NK-92 treated with Interleukin-12 subunit alpha and Interleukin-12 subunit beta, amount 100 ng/mL, for 24 hours (cell line): ENCODE measurements around the gene SAMM50.

Source experiments
- DNase-seq: peaks from one replicate; lab custom pipeline; 2025; lab: John Stamatoyannopoulos, UW

SAMM50 gene

DNA sequence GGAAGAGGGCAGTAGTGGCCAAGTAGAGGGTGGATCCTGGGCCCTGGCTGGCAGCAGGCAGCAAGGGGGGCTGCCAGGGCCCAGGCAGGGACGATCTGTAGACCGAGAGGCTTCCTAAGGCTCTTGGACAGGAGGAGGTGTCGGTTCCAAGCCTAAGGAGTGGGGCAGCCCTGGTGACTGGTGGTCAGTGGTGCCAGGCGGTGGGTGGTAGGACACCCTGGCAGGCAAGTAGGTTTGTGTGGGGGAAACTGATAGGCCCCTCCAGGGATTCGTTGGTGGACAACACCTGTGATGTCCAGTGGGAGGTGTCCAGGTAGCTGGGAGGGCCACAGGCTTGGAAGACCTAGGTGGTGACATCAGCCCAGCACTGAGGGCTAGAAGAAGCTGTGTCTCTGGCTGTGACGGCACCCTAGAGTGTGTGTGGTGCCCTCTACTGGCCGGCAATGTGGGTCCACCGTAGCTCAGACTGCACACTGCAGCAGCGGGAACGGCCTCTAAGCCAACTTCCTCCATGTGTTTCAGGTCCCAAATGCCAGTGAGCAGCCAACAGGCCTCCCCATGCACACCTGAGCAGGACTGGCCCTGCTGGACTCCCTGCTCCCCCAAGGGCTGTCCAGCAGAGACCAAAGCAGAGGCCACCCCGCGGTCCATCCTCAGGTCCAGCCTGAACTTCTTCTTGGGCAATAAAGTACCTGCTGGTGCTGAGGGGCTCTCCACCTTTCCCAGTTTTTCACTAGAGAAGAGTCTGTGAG lies 9.4 kb upstream of the SAMM50 start:
- no peak for DNase-seq

DNA sequence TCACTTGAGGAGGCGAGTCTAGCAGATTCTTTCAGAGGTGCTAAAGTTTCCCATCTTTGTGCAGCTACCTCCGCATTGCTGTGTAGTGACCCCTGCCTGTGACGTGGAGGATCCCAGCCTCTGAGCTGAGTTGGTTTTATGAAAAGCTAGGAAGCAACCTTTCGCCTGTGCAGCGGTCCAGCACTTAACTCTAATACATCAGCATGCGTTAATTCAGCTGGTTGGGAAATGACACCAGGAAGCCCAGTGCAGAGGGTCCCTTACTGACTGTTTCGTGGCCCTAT lies 8.9 kb upstream of the SAMM50 start:
- no peak for DNase-seq

DNA sequence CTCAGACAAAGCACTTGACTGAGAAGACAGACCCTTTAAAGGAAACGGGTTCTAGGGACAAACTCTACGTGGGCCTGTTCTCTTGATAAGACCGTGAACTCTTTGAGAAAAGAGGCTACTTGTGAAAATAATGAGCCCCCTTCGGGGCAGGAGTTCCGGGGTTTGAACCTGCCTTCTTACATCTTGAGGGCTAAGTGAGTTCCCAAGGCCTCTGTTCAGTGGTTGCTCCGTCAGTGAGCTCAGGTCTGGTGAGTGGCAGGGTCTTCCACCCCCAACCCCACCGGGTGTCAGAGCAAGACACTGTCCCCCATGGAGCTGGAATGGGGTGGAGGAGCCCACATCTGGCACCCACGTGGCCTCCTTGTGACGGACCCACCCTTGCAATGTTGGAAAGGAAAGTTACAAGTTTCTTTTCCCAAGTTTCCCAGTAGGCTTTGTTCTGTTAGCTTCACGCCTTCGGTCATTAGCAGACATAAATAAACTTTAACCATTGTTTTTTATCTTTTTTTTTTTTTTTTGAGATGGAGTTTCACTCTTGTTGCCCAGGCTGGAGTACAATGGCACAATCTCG lies 6.3 kb upstream of the SAMM50 start:
- DNase-seq = no peak

DNA sequence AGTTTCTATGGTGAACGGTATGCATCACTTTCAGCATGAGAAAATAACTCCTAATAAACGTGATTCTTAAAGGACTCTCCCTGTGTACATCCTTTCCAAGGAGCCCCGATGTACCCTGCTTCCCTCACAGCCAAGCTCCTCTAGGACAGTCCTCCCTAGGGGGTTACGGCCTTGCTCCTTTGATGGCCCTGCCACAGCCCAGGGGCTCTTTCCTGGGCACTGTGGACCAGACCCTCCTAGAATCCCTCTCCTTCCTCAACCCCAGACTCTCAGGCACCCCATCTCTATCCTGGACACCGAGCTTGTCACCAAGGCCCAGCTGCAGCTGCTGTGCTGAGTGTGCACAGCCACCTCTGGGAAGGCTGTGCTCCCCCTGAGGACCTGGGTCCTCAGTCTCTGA lies 3.9 kb upstream of the SAMM50 start:
- DNase-seq = no peak

DNA sequence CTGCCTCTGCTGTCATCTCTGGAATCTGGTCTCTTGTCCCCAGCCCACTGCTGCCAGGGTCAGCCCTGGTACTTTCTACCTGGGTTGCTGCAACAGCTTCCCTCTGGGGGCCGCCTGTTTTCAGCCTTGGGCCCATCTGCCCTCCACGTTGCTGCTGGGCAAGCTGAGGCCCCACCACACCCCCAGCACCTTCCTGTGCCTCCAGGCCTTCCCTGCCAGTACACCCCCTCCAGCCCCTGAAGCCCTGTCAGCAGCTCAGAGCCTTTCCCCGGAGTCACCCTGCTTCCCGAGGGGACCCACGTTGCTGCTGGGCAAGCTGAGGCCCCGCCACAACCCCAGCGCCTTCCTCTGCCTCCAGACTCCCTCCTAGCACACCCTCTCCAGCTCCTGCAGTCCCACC lies 3.3 kb upstream of the SAMM50 start:
- no peak for DNase-seq

DNA sequence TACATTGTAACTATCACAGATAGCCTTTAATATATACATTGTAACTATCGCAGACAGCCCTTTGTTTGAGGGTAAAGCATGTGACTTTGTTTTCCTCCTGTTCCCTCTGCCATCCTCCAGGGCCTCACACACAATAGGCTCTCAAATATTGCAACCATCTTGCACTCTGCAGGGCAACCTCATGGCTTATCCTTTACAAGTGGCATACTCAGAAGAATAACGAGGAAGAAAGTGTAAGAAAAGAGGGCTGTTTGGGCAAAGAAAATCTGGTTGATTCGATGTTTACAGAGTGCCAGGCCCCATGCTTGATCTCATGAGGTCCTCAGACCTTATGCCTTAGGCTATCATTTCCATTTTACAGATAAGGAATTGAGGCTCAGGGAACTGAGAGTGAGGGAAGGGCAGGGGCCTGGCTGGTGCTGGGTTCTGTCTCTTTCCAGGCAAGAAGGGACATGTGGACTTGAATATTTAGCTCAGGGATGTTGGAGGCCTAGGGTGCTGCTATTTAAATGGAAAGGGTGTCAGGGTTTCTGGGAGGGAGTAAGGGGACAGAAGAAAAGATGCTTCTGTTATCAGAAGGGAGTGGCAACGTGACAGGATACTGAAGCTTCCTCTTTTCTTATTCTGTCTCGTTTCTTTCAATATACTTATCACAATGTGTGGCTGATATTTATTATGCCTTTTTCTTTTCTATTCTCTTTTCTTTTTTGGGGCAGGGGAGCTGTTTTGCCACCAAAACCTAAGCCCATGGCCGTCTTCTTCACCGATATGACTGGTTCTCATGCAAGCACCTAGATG lies 1.1 kb upstream of the SAMM50 start:
- DNase-seq = no peak

DNA sequence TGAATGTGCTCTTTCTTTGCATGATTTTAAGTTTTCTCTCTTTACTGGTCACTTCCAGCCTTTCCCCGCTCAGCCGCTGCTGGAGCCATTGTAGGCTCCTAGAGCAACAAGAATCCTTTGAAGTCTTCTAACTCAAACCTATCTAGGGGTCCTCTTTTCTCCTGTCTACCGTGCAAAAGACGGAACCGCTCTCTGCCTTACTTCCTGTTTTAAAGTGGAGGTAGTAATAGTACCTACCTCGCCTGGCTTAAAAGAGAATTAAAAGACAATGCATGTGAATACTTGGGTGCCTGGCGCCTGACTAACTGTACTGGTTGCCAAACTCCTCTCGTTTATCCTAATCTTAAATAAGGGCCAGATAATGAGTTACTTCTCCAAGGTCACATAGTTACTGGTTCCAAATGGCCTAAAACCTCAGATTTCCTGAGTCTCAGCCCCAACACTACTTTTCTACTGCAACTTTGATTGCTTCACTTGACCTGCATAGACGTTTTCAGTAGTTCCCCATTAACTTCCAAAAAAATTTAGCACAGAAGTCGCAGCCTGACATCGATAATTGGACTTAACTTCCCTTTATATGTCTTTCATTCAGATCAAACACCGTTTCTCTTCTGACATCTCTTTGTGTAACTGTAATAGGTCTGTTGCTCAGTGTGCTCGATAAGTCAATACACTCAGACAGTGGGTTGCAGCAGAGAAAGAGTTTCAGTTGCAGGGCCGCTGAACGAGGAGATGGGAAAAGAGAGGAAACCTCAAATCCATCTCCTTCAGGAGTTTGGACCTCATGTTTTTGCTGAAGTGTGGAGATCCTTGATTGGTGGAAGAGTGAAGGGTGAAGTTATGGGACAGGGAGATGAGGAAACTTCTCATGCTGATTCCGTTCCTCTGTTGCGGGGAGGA lies 891 bp downstream of the SAMM50 start:
- no peak for DNase-seq

DNA sequence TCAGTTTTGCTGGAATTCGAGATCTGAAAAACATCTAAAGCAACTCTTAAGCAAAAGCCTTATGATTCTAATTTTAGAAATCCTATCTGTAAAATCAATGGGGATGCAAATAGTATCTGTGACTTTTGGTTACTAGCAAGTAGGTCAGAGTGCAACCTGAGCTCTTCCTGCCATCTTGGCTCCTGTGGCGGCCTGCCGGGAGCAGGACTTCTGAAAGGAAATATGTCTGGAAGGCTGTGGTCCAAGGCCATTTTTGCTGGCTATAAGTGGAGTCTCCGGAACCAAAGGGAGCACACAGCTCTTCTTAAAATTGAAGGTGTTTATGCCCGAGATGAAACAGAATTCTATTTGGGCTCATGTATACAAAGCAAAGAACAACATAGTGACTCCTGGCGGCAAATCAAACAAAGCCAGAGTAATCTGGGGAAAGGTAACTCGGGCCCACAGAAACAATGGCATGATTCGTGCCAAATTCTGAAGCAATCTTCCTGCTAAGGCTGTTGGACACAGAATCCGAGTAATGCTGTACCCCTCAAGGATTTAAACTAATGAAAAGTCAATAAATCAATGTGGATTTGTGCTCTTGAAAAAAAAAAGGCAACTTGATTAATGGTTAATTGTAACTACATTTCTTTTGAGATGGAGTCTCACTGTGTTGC lies 1.7 kb downstream of the SAMM50 start:
- no peak for DNase-seq

DNA sequence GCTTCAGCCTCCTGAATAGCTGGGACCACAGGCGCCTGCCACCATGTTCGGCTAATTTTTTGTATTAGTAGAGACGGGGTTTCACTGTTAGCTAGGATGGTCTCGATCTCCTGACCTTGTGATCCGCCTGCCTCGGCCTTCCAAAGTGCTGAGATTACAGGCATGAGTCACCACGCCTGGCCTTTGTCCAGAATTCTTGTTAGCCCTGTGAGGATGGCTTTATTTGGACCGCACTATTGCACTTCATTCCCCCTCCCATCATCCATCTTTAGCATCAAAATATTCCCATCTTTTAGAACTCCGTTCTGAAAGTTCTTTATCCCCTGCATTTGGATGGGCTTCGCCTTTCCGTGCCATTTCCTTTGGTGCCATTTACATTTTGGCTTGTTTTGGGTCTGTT lies 2.6 kb downstream of the SAMM50 start:
- no peak for DNase-seq

DNA sequence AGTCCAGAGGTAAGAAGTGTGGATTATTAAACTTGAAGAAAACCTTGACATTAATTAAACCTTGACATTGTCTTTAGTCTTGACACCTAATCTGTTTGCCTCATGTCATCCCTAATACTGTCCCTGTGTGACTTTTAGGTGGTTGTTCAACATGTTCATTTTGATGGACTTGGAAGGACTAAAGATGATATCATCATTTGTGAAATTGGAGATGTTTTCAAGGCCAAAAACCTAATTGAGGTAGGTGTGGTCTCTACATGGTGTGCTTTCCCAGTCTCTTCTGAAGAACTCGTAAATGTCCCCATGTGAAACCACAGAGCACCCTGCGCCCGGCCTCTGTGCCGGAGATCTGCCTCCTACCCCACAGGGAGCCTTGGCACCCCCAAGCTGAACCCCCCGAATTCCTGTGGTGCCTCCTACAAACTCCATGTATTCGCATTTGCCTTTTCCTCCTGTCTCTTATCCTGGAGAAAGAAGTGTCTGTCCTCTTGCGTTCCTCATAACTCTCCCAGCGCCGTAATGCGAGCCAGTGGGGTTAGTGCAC lies 9.1 kb downstream of the SAMM50 start:
- DNase-seq = no peak

DNA sequence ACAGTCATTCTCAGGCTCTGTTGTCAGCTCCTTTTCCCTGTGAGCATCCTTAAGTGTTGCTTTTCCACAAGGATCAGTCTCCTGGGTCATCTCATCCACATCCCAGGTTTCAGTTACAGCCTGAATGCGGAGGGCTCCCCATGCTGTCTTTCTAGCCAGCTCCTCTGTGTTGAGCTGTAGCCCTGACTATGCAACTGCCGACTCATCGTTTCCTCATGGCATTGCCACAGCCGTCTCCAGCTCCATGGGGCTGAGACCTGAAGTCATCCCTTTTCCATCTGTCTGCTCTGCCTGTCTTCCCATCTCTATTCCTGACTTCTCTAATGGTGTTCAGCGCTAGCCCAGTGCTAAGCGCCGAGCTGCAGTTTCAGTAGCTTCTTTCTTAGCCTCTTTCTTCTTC lies 11.8 kb downstream of the SAMM50 start:
- no peak for DNase-seq

DNA sequence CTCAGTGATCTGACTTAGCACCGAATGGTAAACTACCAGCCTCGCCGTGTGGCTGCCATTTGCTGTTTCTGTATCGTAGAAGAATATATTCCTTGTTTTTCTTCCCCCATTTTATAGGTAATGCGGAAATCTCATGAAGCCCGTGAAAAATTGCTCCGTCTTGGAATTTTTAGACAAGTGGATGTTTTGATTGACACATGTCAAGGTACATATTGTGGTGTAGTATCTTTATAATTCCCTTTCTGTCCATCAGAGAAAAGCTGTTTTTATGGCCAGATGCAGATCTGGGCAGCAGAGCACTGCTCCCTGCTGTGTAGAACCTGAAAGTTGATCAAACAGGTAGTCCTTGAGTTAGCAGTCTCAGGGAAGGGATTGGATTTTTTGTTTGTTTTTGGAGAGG lies 13.4 kb downstream of the SAMM50 start:
- DNase-seq = no peak

DNA sequence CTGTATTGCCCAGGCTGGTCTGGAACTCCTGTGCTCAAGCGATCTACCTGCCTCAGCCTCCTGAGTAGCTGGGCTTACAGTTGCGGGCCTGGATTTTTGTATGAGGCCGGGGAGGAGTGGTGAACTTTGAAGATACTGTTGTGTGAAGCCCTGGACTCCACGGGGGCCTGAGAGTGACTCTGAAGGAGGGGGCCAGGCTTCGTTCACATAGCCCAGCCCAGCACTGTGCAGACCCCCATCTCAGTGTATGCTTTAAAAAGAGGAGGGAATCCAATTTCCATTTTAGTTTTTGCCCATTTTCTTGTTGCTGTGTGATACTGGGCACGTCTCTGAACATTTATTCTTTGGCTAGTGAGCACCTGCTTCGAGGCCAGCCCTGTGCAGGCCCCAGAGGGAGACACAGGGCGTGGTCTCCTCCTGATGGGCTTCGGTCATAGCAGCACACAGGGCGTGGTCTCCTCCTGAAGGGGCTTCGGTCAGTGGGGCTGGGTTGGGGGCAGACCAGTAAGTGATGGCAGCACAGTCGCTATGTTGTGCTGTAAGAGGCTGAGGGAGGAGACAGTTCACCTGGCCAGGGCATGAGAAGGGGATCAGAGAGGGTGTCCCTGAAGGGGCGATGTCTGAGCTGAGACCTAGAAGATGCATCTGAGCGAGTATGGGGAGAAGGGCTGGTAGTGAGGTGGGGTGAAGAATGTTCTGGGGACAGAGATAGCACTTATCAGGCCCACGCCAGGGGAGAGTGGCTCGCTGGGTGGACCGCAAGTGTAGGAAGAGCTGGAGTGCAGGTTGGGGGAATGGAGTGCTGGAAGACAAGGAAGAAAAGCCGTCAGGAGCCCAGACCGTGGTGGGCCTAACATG lies 14.0 kb downstream of the SAMM50 start:
- DNase-seq = no peak

DNA sequence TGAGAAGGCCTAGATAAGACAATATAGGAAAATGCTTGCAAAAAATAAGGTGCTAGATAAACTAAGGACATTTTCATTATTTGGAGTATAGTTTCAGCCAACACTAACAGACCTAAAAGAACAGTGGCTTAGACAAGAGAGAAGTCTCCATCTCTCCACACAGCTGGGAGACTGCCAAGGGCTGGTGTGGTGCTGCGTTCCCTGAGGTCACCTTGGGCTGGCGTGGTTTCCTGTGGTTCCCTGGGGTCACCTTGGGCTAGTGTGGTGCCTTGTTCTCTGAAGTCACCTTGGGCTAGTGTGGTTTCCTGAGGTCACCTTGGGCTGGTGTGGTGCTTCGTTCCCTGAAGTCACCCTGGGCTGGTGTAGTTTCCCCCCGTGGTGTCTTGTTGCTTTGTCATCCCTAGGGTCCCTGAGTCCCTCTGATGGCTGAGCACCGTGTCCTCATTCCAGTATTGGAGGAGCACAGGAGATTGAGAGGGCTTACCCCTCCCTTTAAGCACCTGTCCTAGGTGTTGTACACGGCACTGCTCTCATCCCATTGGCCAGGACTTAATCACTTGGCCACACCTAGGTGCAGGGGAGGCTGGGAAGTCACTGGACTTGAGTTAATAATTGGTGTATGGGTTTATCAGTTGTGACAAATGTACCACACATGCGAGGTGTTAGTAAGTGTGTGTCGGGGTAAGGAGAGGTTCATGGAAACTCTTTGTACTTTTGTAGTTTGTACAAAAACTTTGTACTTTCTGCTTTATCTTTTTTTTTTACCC lies 14.9 kb downstream of the SAMM50 start:
- no peak for DNase-seq

DNA sequence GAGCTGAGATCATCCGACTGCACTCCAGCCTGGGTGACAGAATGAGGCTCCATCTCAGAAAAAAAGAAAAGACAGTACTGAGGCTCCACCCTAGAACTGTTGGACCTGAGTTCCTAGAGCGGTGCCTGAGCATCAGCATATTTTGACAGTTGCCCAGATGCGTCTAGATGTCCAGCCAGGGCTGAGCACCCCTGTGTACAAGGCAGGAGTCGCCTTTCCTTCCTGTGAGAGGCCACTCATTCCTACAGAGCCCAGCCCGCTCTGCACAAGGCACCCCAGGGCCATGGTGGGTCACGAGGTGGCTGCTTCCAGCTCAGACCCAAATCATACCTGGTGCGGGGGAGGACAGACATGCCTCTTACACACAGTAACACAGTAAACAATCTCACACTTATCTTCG lies 15.9 kb downstream of the SAMM50 start:
- no peak for DNase-seq

DNA sequence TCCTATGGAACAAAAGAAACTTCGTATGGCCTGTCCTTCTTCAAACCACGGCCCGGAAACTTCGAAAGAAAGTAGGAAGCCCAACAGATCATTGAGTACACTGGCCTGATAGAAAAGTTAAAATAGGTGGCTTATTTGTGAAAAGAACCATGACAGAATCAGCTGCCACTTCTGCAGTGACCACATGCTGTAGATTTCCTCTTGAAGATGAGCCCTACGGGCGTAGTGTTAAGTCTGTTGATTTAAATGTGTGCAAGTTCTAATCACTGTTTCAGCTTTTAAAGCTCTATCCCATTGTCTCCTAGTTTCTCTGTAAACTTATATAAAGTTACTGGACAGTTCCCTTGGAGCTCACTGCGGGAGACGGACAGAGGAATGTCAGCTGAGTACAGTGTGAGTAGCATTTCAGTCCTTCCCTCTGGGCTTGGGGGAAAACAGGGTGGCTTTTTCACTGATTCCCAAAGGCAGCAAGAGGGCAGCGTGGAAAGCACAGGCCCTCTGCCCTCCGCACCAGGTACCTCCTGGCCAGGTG lies 17.8 kb downstream of the SAMM50 start:
- no peak for DNase-seq

DNA sequence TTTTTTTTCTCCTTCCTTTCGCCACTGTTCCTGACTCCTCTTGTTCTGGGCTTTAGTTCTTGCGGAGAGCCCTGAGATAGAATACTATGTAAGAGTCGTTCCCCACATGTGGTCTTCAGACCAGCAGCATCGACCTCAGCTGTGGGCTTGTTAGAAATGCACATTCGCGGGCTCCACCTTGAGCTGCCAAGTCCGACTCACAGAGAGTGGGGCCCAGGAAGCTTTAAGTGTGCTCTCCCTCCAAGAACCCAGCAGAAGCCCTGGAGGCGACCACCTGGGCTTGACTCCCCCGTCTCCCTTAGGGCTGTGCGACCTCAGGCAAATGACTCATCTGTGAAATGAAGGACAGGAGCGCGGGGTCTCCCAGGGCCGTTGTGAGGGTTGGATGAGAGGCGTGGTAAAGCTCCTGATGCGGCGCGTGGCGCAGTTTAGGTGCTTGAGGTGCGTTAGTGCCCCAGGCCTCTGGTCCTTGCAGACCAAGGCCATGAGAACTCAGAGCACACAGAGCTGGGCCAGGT lies 18.8 kb downstream of the SAMM50 start:
- DNase-seq = no peak

DNA sequence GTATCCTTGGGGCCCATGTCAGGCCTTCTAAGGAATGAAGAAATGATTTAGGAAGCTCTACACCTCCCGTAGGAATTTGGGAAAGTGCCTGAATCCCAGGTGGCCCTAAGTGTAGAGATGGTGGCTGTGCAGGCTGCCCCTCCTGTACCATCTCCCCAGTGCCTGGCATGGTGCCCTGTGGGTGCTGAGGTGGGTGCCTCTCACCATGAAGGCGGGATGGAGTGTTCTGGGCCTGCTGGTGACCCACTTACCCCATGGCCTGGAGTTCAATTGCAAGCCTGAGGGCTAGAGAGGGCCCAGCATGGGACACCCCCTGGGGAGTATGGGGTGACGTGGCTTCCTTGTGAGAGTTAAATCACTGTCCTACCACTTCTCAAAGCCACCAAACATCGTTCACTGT lies 19.8 kb downstream of the SAMM50 start:
- no peak for DNase-seq
